ENCODE data around the gene SIAH3.

SIAH3 gene

GRCh38 chr13:45875951-45876350 is 24.4 kb upstream of the SIAH3 start:
- no peak for TF ChIP-seq REST (IDR thresholded peaks at IDR 0.05; ENCODE audit: insufficient read depth in 1 of 2, low read depth in 2 of 2, low read length in 2 of 2)
- TF ChIP-seq FOXP2 (optimal IDR thresholded peaks at IDR 0.05; ENCODE audit: borderline replicate concordance, extremely low read depth, extremely low read length, insufficient read depth) = no peak
- no peak for TF ChIP-seq SIN3A (IDR thresholded peaks at IDR 0.05; ENCODE audit: borderline replicate concordance, insufficient read depth, low read length)
- no peak for TF ChIP-seq POLR2AphosphoS5 (IDR thresholded peaks at IDR 0.05; ENCODE audit: low read depth, low read length)
- no peak for TF ChIP-seq TAF1 (IDR thresholded peaks at IDR 0.05; ENCODE audit: borderline replicate concordance, insufficient read depth, low read length)

GRCh38 chr13:45873491-45874325 is 22.2 kb upstream of the SIAH3 start:
- TF ChIP-seq SIN3A (IDR thresholded peaks at IDR 0.05; ENCODE audit: borderline replicate concordance, insufficient read depth, low read length) = no peak

GRCh38 chr13:45872566-45872965 is 21.0 kb upstream of the SIAH3 start:
- TF ChIP-seq REST (IDR thresholded peaks at IDR 0.05; ENCODE audit: insufficient read depth in 1 of 2, low read depth in 2 of 2, low read length in 2 of 2) = no peak

GRCh38 chr13:45870232-45870631 is 18.7 kb upstream of the SIAH3 start:
- TF ChIP-seq TAF1 (IDR thresholded peaks at IDR 0.05; ENCODE audit: borderline replicate concordance, insufficient read depth, low read length) (no peak), FOXP2 (optimal IDR thresholded peaks at IDR 0.05; ENCODE audit: borderline replicate concordance, extremely low read depth, extremely low read length, insufficient read depth) (no peak), POLR2AphosphoS5 (IDR thresholded peaks at IDR 0.05; ENCODE audit: low read depth, low read length) (no peak), REST (IDR thresholded peaks at IDR 0.05; ENCODE audit: insufficient read depth in 1 of 2, low read depth in 2 of 2, low read length in 2 of 2) (no peak), SIN3A (IDR thresholded peaks at IDR 0.05; ENCODE audit: borderline replicate concordance, insufficient read depth, low read length) (no peak)

- TF ChIP-seq TAF1 (IDR thresholded peaks at IDR 0.05; ENCODE audit: borderline replicate concordance, insufficient read depth, low read length) = no peak
- no peak for TF ChIP-seq REST (IDR thresholded peaks at IDR 0.05; ENCODE audit: insufficient read depth in 1 of 2, low read depth in 2 of 2, low read length in 2 of 2)
- no peak for TF ChIP-seq POLR2AphosphoS5 (IDR thresholded peaks at IDR 0.05; ENCODE audit: low read depth, low read length)
- no peak for TF ChIP-seq SIN3A (IDR thresholded peaks at IDR 0.05; ENCODE audit: borderline replicate concordance, insufficient read depth, low read length)
- no peak for TF ChIP-seq FOXP2 (optimal IDR thresholded peaks at IDR 0.05; ENCODE audit: borderline replicate concordance, extremely low read depth, extremely low read length, insufficient read depth)
Observed at GRCh38 chr13:45865414-45865813, 13.9 kb upstream of the SIAH3 start.
